ENCODE measurements around the gene FLYWCH2. TPM values are rescaled to one million over a fixed set of nuclear protein-coding genes. Genes with fewer than 3 reads are reported as not detected.
A peak's percentile ranks its signal among the peaks of the same experiment; 100 is the strongest.

Gene FLYWCH2
- total RNA-seq, 2 experiments from 2014 or later, result 7.8 to 8.1 TPM

- no peak overlapping the region for H3K4me3 Mint-ChIP-seq
- Histone ChIP-seq H3K27me3 (ENCODE audit: control insufficient read depth in 1 of 2, insufficient read depth in 2 of 2, low read length in 2 of 2) (no peaks in the 10 kb centered on the region), H3K27ac (ENCODE audit: low read depth in 1 of 2, low read length in 2 of 2) (peak overlapping the region; percentile 48 to 76), H3K9me3 (ENCODE audit: control insufficient read depth in 1 of 2, insufficient read depth in 1 of 2, low read length in 2 of 2) (peaks cover 0 to 9% of the 10 kb centered on the region in 2 experiments), H3K4me3 (ENCODE audit: low read length) (peak overlapping the region; percentile 36), H3K4me1 (ENCODE audit: insufficient read depth, low read length) (peaks cover 48% of the 10 kb centered on the region), H3K36me3 (ENCODE audit: insufficient read depth, low read length) (no peaks in the 10 kb centered on the region)
- peaks cover 32% of the 10 kb centered on the region for H3K4me1 Mint-ChIP-seq (ENCODE audit: low read depth)
- POLR2A ChIA-PET, result interaction anchor here (1.2 to 1.8 kb wide), 2 partner anchors 26 to 40 kb away, joined by 4 to 8 read pairs; partner anchors contain the start of gene FLYWCH2
- peaks cover 2% of the 10 kb centered on the region for H3K27me3 Mint-ChIP-seq
- DNase-seq, result peak; percentile 36 to 86 (median 60)
- ATAC-seq (ENCODE audit: poor library complexity), result peak; percentile 61
- peak overlapping the region; percentile 69 for H3K27ac Mint-ChIP-seq
- intact Hi-C loops (cut with DNase I, micrococcal nuclease), result no loop called here
- TF ChIP-seq CTCF (IDR thresholded peaks at IDR 0.05), result peak; percentile 66
- no peaks in the 10 kb centered on the region for H3K9me3 Mint-ChIP-seq
- H3K36me3 Mint-ChIP-seq (ENCODE audit: low read depth), result no peaks in the 10 kb centered on the region
- CTCF ChIA-PET, result interaction anchor here (1.7 kb wide), 1 partner anchor 26 kb away, joined by 12 read pairs; no protein-coding TSS in a partner anchor
These were observed 40.5 kb upstream of the FLYWCH2 start for GRCh38 chr16:2842340-2843000.

GRCh38 chr16:2843526-2843925 lies 39.5 kb upstream of the FLYWCH2 start:
- Mint-ChIP-seq H3K27me3 (no peaks in the 10 kb centered on the region), H3K36me3 (ENCODE audit: low read depth) (no peaks in the 10 kb centered on the region), H3K9me3 (no peaks in the 10 kb centered on the region), H3K4me1 (ENCODE audit: low read depth) (peaks cover 26% of the 10 kb centered on the region), H3K27ac (peak overlapping the region; percentile 12), H3K4me3 (no peak overlapping the region)
- Histone ChIP-seq H3K4me1 (ENCODE audit: insufficient read depth, low read length) (peaks cover 46% of the 10 kb centered on the region), H3K9me3 (ENCODE audit: control insufficient read depth in 1 of 2, insufficient read depth in 1 of 2, low read length in 2 of 2) (peaks cover 0 to 9% of the 10 kb centered on the region in 2 experiments), H3K4me3 (ENCODE audit: low read length) (no peak overlapping the region), H3K27ac (ENCODE audit: low read depth in 1 of 2, low read length in 2 of 2) (no peak overlapping the region), H3K27me3 (ENCODE audit: control insufficient read depth in 1 of 2, insufficient read depth in 2 of 2, low read length in 2 of 2) (no peaks in the 10 kb centered on the region), H3K36me3 (ENCODE audit: insufficient read depth, low read length) (no peaks in the 10 kb centered on the region)
- intact Hi-C loops (cut with DNase I, micrococcal nuclease), result no loop called here
- TF ChIP-seq CTCF (IDR thresholded peaks at IDR 0.05), result no peak
- no peak for DNase-seq
- ChIA-PET CTCF (interaction anchor here (1.7 kb wide), 1 partner anchor 25 kb away, joined by 12 read pairs; no protein-coding TSS in a partner anchor), POLR2A (no interaction called here)
- no peak for ATAC-seq (ENCODE audit: poor library complexity)

GRCh38 chr16:2845116-2845515 lies 37.9 kb upstream of the FLYWCH2 start:
- POLR2A ChIA-PET, result no interaction called here

More at GRCh38 chr16:2845116-2845515, 37.9 kb upstream of the FLYWCH2 start:
- TF ChIP-seq CTCF (IDR thresholded peaks at IDR 0.05), result no peak
- ATAC-seq (ENCODE audit: poor library complexity), result no peak
- Mint-ChIP-seq H3K4me1 (ENCODE audit: low read depth) (peaks cover 13% of the 10 kb centered on the region), H3K27ac (no peak overlapping the region), H3K36me3 (ENCODE audit: low read depth) (no peaks in the 10 kb centered on the region), H3K4me3 (no peak overlapping the region), H3K9me3 (no peaks in the 10 kb centered on the region), H3K27me3 (peaks cover 6% of the 10 kb centered on the region)
- intact Hi-C loops (cut with DNase I, micrococcal nuclease), result no loop called here
- DNase-seq, result no peak
- H3K36me3 ChIP-seq (ENCODE audit: insufficient read depth, low read length), result no peaks in the 10 kb centered on the region
- no peak overlapping the region for H3K4me3 ChIP-seq (ENCODE audit: low read length)
- no peak overlapping the region for H3K27ac ChIP-seq (ENCODE audit: low read depth in 1 of 2, low read length in 2 of 2)
- CTCF ChIA-PET, result interaction anchor here (1.1 kb wide), 1 partner anchor 23 kb away, joined by 5 read pairs; no protein-coding TSS in a partner anchor
- peaks cover 30% of the 10 kb centered on the region for H3K4me1 ChIP-seq (ENCODE audit: insufficient read depth, low read length)
- H3K9me3 ChIP-seq (ENCODE audit: control insufficient read depth in 1 of 2, insufficient read depth in 1 of 2, low read length in 2 of 2), result peaks cover 0 to 9% of the 10 kb centered on the region in 2 experiments
- H3K27me3 ChIP-seq (ENCODE audit: control insufficient read depth in 1 of 2, insufficient read depth in 2 of 2, low read length in 2 of 2), result no peaks in the 10 kb centered on the region

Measured in CD4-positive, alpha-beta T cell (primary cell).